Measurements from ENCODE around the gene CALN1. TPM values are rescaled to one million over a fixed set of nuclear protein-coding genes. Genes with fewer than 3 reads are reported as not detected.

The CALN1 gene
- total RNA-seq, 1 donor from 2014 or later: not detected

GRCh38 chr7:72437061-72437585, 25.0 kb upstream of the CALN1 start:
- Histone ChIP-seq H3K4me1 (no peaks in the 10 kb centered on the region), H3K27me3 (no peaks in the 10 kb centered on the region), H3K36me3 (no peaks in the 10 kb centered on the region), H3K27ac (no peak overlapping the region), H3K9me3 (no peaks in the 10 kb centered on the region), H3K4me3 (no peak overlapping the region)
- TF ChIP-seq, protein P1, sequence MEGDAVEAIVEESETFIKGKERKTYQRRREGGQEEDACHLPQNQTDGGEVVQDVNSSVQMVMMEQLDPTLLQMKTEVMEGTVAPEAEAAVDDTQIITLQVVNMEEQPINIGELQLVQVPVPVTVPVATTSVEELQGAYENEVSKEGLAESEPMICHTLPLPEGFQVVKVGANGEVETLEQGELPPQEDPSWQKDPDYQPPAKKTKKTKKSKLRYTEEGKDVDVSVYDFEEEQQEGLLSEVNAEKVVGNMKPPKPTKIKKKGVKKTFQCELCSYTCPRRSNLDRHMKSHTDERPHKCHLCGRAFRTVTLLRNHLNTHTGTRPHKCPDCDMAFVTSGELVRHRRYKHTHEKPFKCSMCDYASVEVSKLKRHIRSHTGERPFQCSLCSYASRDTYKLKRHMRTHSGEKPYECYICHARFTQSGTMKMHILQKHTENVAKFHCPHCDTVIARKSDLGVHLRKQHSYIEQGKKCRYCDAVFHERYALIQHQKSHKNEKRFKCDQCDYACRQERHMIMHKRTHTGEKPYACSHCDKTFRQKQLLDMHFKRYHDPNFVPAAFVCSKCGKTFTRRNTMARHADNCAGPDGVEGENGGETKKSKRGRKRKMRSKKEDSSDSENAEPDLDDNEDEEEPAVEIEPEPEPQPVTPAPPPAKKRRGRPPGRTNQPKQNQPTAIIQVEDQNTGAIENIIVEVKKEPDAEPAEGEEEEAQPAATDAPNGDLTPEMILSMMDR (IDR thresholded peaks at IDR 0.05): no peak
- intact Hi-C loops (cut with DNase I): no loop called here
- no peak for DNase-seq
- ATAC-seq: no peak

DNA sequence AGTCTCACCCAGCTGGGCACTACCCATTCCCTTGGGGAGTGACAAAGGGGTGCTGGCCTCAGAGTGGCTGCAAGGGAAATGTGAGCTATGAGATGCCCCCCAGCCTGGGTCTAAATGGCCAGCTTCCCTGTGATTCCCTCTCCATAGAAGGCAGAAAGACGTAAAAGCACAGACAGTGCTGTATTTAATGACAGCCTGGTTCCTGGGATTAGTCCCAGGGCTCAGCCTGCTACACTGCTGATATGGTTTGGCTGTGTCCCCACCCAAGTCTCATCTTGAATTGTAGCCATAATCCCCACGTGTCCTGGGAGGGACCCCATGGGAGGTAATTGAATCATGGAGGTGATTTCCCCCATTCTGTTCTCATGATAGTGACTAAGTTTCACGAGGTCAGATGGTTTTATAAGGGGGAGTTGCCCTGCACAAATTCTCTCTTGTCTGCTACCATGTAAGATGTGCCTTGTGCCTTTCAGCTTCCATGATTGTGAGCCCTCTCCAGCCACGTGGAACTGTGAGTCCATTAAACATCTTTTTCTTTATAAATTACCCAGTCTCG, 23.9 kb upstream of the CALN1 start:
- no peak overlapping the region for H3K27ac ChIP-seq
- no peak overlapping the region for H3K4me3 ChIP-seq
- H3K36me3 ChIP-seq: no peaks in the 10 kb centered on the region
- H3K4me1 ChIP-seq: no peaks in the 10 kb centered on the region
- no peak for ATAC-seq
- TF ChIP-seq, protein P1 (IDR thresholded peaks at IDR 0.05): no peak
- no peaks in the 10 kb centered on the region for H3K27me3 ChIP-seq
- no peak for DNase-seq
- H3K9me3 ChIP-seq: no peaks in the 10 kb centered on the region
- intact Hi-C loops (cut with DNase I): no loop called here

GRCh38 chr7:72435366-72435765, 23.2 kb upstream of the CALN1 start:
- TF ChIP-seq, protein P1 (IDR thresholded peaks at IDR 0.05): no peak
- Histone ChIP-seq H3K4me1 (no peaks in the 10 kb centered on the region), H3K36me3 (no peaks in the 10 kb centered on the region), H3K27me3 (no peaks in the 10 kb centered on the region), H3K27ac (no peak overlapping the region), H3K9me3 (no peaks in the 10 kb centered on the region), H3K4me3 (no peak overlapping the region)
- intact Hi-C loops (cut with DNase I): no loop called here
- ATAC-seq: no peak
- DNase-seq: no peak

GRCh38 chr7:72430531-72430930, 18.4 kb upstream of the CALN1 start:
- intact Hi-C loops (cut with DNase I): no loop called here
- ATAC-seq: no peak
- Histone ChIP-seq H3K36me3 (no peaks in the 10 kb centered on the region), H3K9me3 (no peaks in the 10 kb centered on the region), H3K27ac (no peak overlapping the region), H3K4me1 (no peaks in the 10 kb centered on the region), H3K27me3 (no peaks in the 10 kb centered on the region), H3K4me3 (no peak overlapping the region)
- TF ChIP-seq, protein P1 (IDR thresholded peaks at IDR 0.05): no peak
- no peak for DNase-seq

GRCh38 chr7:72429316-72429715, 17.2 kb upstream of the CALN1 start:
- no peak overlapping the region for H3K4me3 ChIP-seq
- ATAC-seq: no peak
- TF ChIP-seq, protein P1 (IDR thresholded peaks at IDR 0.05): no peak
- no peaks in the 10 kb centered on the region for H3K4me1 ChIP-seq
- no peaks in the 10 kb centered on the region for H3K9me3 ChIP-seq
- no peaks in the 10 kb centered on the region for H3K36me3 ChIP-seq
- H3K27ac ChIP-seq: no peak overlapping the region
- no peak for DNase-seq
- intact Hi-C loops (cut with DNase I): no loop called here
- no peaks in the 10 kb centered on the region for H3K27me3 ChIP-seq

- Histone ChIP-seq H3K27me3 (no peaks in the 10 kb centered on the region), H3K4me1 (no peaks in the 10 kb centered on the region), H3K4me3 (no peak overlapping the region), H3K27ac (no peak overlapping the region), H3K9me3 (no peaks in the 10 kb centered on the region), H3K36me3 (no peaks in the 10 kb centered on the region)
- no peak for ATAC-seq
- no peak for DNase-seq
- intact Hi-C loops (cut with DNase I): no loop called here
- TF ChIP-seq, protein P1 (IDR thresholded peaks at IDR 0.05): no peak
Observed at GRCh38 chr7:72416846-72417245, 4.7 kb upstream of the CALN1 start.
